NB4 (cell line): Measurements from ENCODE around the gene NBEA.
"Not testable (repeated sequence)": the region's sequence is repeated elsewhere in the genome, so short reads cannot be mapped to it uniquely, and the experiment has no call there.

Source experiments
- MYC ChIP-seq: IDR thresholded peaks from 2 replicates; pipeline ENCODE4 v1.6.1; 2011; ENCODE audit warnings: low read depth, low read length
- POLR2A ChIP-seq: IDR thresholded peaks from 2 replicates; pipeline ENCODE4 v1.6.1; 2011; ENCODE audit warnings: mild to moderate bottlenecking; ENCODE audit not compliant: insufficient read length; ENCODE audit errors: extremely low read depth
- TF ChIP-seq, protein P1 (sequence below): IDR thresholded peaks from one replicate; pipeline ENCODE4 v1.5.1; 2012; ENCODE audit warnings: low read depth, low read length
- TF ChIP-seq, protein P2 (sequence below): IDR thresholded peaks from 2 replicates; pipeline ENCODE4 v1.6.1; 2011; ENCODE audit warnings: low read depth, low read length

- TF ChIP-seq, protein P1, sequence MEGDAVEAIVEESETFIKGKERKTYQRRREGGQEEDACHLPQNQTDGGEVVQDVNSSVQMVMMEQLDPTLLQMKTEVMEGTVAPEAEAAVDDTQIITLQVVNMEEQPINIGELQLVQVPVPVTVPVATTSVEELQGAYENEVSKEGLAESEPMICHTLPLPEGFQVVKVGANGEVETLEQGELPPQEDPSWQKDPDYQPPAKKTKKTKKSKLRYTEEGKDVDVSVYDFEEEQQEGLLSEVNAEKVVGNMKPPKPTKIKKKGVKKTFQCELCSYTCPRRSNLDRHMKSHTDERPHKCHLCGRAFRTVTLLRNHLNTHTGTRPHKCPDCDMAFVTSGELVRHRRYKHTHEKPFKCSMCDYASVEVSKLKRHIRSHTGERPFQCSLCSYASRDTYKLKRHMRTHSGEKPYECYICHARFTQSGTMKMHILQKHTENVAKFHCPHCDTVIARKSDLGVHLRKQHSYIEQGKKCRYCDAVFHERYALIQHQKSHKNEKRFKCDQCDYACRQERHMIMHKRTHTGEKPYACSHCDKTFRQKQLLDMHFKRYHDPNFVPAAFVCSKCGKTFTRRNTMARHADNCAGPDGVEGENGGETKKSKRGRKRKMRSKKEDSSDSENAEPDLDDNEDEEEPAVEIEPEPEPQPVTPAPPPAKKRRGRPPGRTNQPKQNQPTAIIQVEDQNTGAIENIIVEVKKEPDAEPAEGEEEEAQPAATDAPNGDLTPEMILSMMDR = not testable (repeated sequence)
- TF ChIP-seq POLR2A, MYC: not testable (repeated sequence)
- TF ChIP-seq, protein P2, sequence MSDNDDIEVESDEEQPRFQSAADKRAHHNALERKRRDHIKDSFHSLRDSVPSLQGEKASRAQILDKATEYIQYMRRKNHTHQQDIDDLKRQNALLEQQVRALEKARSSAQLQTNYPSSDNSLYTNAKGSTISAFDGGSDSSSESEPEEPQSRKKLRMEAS = not testable (repeated sequence)
Observed at GRCh38 chr13:35113612-35114011, 171.5 kb downstream of the NBEA start.
